RWPE2 (cell line): ENCODE measurements around the gene EPHB4.
A peak's percentile ranks its signal among the peaks of the same experiment; 100 is the strongest.

Source experiments
- ATAC-seq: fragments of 200-7000 bp; cut with Tn5 transposase; 3 replicates; pipeline ENCODE4 v1.9.1; 2021; ENCODE audit warnings: low read depth
- DNase-seq: peaks from one replicate; pipeline ENCODE4 v3.0.0-alpha.2; 2020; ENCODE audit warnings: low spot score
- H3K27ac ChIP-seq: fragments of 450-650 bp; 2 replicates; pipeline ENCODE4 v1.5.1; 2017; ENCODE audit warnings: mild to moderate bottlenecking; ENCODE audit not compliant: poor library complexity, severe bottlenecking
- H3K27me3 ChIP-seq: fragments of 250-450 bp; sonication (Bioruptor Pico); 2 replicates; pipeline ENCODE4 v1.5.1; 2021; ENCODE audit warnings: mild to moderate bottlenecking, moderate library complexity; ENCODE audit not compliant: insufficient read depth, poor library complexity, severe bottlenecking
- H3K36me3 ChIP-seq: fragments of 250-450 bp; sonication (Bioruptor Pico); 2 replicates; pipeline ENCODE4 v1.5.1; 2020; ENCODE audit warnings: low read depth, mild to moderate bottlenecking, moderate library complexity
- H3K4me1 ChIP-seq: fragments of 250-450 bp; sonication (Bioruptor Pico); 2 replicates; pipeline ENCODE4 v1.5.1; 2021; ENCODE audit warnings: mild to moderate bottlenecking, moderate library complexity; ENCODE audit not compliant: insufficient read depth, poor library complexity, severe bottlenecking
- H3K4me3 ChIP-seq: fragments of 250-450 bp; sonication (Bioruptor Pico); 2 replicates; pipeline ENCODE4 v1.5.1; 2021; ENCODE audit warnings: mild to moderate bottlenecking, moderate library complexity; ENCODE audit not compliant: severe bottlenecking
- H3K9me3 ChIP-seq: fragments of 250-450 bp; sonication (Bioruptor Pico); 2 replicates; pipeline ENCODE4 v1.5.1; 2021; ENCODE audit warnings: mild to moderate bottlenecking, moderate library complexity; ENCODE audit not compliant: severe bottlenecking
- TF ChIP-seq, protein P1 (sequence below): fragments of 450-650 bp; IDR thresholded peaks from one replicate; pipeline ENCODE4 v1.5.1; 2017; ENCODE audit warnings: mild to moderate bottlenecking, moderate library complexity; ENCODE audit not compliant: poor library complexity, severe bottlenecking

EPHB4 gene

DNA sequence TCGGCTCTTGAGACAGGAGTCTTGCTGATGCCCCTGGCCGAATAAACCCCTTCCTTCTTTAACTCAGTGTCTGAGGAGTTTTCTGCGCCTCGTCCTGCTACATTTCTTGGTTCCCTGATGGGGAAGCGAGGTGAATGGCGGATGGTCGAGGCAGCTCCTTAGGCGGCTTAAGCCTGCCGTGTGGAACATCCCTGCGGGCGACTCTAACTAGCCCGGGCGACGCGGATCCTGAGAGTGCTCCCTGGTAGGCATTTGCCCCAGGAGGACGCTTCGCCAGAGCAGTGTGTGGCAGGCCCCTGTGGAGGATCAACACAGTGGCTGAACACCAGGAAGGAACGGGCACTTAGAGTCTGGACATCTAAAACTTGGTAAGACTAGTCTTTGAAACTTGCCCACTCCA lies 12.0 kb upstream of the EPHB4 start:
- TF ChIP-seq, protein P1, sequence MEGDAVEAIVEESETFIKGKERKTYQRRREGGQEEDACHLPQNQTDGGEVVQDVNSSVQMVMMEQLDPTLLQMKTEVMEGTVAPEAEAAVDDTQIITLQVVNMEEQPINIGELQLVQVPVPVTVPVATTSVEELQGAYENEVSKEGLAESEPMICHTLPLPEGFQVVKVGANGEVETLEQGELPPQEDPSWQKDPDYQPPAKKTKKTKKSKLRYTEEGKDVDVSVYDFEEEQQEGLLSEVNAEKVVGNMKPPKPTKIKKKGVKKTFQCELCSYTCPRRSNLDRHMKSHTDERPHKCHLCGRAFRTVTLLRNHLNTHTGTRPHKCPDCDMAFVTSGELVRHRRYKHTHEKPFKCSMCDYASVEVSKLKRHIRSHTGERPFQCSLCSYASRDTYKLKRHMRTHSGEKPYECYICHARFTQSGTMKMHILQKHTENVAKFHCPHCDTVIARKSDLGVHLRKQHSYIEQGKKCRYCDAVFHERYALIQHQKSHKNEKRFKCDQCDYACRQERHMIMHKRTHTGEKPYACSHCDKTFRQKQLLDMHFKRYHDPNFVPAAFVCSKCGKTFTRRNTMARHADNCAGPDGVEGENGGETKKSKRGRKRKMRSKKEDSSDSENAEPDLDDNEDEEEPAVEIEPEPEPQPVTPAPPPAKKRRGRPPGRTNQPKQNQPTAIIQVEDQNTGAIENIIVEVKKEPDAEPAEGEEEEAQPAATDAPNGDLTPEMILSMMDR = no peak
- Histone ChIP-seq H3K9me3 (no peaks in the 10 kb centered on the region), H3K36me3 (no peaks in the 10 kb centered on the region), H3K4me3 (no peak overlapping the region), H3K4me1 (peaks cover 12% of the 10 kb centered on the region), H3K27ac (no peak overlapping the region), H3K27me3 (no peaks in the 10 kb centered on the region)
- DNase-seq = no peak
- no peak for ATAC-seq

DNA sequence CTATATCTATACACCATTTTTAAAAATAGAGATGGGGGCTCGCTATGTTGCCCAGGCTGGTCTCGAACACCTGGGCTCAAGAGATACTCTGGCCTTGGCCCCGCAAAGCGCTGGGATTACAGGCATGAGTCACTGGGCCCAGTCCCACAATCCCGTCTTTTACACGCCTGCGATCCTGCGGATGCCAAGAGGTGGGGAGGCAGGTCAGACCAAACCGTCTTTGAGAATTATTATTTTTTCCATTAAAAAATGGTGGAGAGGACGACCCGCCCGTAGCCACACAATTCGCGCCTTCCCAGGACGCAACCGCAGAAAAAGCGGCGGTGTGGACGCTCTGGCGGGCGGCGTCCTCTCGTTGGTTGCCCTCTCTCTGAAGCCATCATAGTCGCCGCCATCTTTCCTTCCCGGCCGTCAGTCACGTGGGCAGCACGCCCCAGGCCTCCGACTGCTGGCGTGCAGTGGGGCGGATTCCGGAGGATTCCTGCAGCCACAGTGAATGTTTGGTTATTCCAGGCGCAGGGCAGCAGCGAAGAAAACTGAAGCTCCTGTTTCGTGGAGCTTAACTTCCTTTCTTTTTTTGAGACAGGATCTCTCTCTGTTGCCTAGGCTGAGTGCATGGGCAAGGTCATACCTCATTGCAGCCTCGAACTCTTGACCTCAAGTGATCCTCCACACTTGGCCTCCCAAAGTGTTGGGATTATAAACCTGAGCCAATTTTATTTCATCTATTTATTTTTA lies 9.9 kb upstream of the EPHB4 start:
- no peaks in the 10 kb centered on the region for H3K27me3 ChIP-seq
- ATAC-seq = peak; percentile 60
- H3K4me1 ChIP-seq = peaks cover 12% of the 10 kb centered on the region
- peak overlapping the region; percentile 84 for H3K27ac ChIP-seq
- no peaks in the 10 kb centered on the region for H3K36me3 ChIP-seq
- TF ChIP-seq, protein P1 = no peak
- DNase-seq = no peak
- peak overlapping the region; percentile 17 for H3K4me3 ChIP-seq
- H3K9me3 ChIP-seq = no peaks in the 10 kb centered on the region

DNA sequence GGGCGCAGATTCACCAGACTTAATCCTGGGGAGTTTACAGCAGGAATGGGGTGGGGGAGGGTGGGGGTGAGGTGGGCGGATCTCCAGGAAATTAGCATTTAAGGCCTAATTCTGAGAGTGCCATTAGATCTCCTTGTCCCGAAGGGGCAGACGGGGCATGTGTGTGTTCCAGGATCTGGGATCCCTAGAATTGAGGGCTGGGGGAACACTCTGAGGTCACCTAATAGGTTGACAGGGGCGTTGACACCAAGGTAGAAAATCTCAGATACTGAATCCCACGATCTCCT lies 9.4 kb upstream of the EPHB4 start:
- ATAC-seq (no peak), DNase-seq (no peak)
- Histone ChIP-seq H3K4me1 (peaks cover 12% of the 10 kb centered on the region), H3K27me3 (no peaks in the 10 kb centered on the region), H3K9me3 (no peaks in the 10 kb centered on the region), H3K27ac (peak overlapping the region; percentile 84), H3K36me3 (no peaks in the 10 kb centered on the region), H3K4me3 (peak overlapping the region; percentile 17)
- TF ChIP-seq, protein P1 = no peak

DNA sequence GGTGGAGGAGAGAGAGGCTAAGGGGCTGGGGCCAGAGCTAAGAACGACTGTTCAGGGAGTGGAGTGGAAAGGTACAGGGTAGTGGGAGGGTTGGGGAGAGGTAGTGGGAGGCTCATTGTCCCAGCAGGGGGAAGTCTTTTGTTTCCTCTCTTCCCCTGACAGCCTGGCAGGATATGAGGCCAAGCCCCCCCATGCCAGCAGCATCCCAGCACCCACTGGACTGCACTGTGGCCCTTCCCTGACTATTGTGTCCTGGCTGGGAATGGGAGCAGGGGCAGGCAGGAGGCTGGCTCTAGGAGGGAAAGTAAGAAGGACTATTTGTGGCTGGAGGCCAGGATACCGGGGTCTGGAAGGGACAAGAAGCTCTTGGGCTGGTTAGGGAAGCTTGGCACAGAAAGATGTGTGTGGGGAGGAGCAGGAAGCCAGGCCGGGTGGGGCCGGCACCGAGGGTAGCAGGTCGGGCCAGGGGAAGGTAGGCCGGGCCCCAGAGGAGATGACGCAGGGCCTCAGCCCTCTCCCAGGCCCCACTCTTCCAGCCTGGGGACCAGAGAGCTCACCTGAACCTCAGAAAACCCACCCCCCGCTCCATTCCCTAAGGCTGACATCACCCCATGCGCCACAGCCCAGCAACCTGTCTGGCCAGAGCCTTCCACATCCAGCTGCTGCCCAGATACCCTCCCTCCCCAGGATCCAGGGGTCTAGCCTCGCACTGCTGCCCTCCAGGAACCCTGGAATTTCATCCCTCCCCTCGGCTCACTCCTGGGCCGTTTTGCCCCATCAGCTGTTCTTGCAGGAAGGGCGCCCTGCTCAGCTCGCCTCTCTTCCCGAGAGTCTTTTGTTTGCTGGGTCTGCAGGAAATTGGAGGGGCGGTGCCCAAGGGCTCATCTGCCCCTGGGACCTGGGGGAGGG lies 8.8 kb upstream of the EPHB4 start:
- peak overlapping the region; percentile 84 for H3K27ac ChIP-seq

More for the DNA sequence above, 8.8 kb upstream of the EPHB4 start:
- no peak overlapping the region for H3K4me3 ChIP-seq
- no peaks in the 10 kb centered on the region for H3K9me3 ChIP-seq
- no peaks in the 10 kb centered on the region for H3K36me3 ChIP-seq
- no peaks in the 10 kb centered on the region for H3K27me3 ChIP-seq
- TF ChIP-seq, protein P1 = no peak
- peaks cover 12% of the 10 kb centered on the region for H3K4me1 ChIP-seq
- ATAC-seq (peak; percentile 91), DNase-seq (peak; percentile 91)
